BE2C (cell line): Measurements from ENCODE around the gene BNIP2.
A peak's percentile ranks its signal among the peaks of the same experiment; 100 is the strongest.

ENCODE experiments used
- DNase-seq: peaks from one replicate; pipeline ENCODE4 v3.0.0-alpha.2; 2020
- H3K27me3 ChIP-seq: fragments of 250-450 bp; sonication (Bioruptor Pico); 2 replicates; pipeline ENCODE4 v1.5.1; 2020; ENCODE audit warnings: mild to moderate bottlenecking
- H3K36me3 ChIP-seq: fragments of 250-450 bp; sonication (Bioruptor Pico); 2 replicates; pipeline ENCODE4 v1.5.1; 2020; ENCODE audit warnings: mild to moderate bottlenecking
- H3K4me1 ChIP-seq: fragments of 250-450 bp; sonication (Bioruptor Pico); 2 replicates; pipeline ENCODE4 v1.5.1; 2020
- H3K4me3 ChIP-seq: 2 replicates; pipeline ENCODE4 v1.5.1; 2011; ENCODE audit warnings: low read depth, low read length
- H3K9me3 ChIP-seq: fragments of 250-450 bp; sonication (Bioruptor Pico); 2 replicates; pipeline ENCODE4 v1.5.1; 2020
- TF ChIP-seq, protein P1 (sequence below): IDR thresholded peaks from 2 replicates; pipeline ENCODE4 v1.5.1; 2012; ENCODE audit warnings: mild to moderate bottlenecking, low read depth, low read length

The BNIP2 gene

DNA sequence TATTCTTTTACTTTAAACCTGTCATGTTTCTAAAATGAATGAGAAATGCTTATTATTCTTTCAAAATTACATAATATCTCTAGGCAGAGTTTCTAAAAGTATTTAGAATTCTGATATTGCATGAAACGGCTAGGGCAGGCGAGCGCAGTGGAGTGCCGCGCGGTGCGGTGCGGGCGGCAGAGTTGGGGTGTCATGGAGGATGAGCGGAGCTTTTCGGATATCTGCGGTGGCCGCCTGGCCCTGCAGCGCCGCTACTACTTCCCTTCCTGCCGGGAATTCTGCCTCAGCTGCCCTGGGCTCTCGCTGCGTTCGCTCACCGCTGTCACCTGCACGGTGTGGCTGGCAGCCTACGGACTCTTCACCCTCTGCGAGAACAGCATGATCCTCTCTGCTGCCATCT is 12.6 kb downstream of the BNIP2 start:
- DNase-seq = no peak
- TF ChIP-seq, protein P1, sequence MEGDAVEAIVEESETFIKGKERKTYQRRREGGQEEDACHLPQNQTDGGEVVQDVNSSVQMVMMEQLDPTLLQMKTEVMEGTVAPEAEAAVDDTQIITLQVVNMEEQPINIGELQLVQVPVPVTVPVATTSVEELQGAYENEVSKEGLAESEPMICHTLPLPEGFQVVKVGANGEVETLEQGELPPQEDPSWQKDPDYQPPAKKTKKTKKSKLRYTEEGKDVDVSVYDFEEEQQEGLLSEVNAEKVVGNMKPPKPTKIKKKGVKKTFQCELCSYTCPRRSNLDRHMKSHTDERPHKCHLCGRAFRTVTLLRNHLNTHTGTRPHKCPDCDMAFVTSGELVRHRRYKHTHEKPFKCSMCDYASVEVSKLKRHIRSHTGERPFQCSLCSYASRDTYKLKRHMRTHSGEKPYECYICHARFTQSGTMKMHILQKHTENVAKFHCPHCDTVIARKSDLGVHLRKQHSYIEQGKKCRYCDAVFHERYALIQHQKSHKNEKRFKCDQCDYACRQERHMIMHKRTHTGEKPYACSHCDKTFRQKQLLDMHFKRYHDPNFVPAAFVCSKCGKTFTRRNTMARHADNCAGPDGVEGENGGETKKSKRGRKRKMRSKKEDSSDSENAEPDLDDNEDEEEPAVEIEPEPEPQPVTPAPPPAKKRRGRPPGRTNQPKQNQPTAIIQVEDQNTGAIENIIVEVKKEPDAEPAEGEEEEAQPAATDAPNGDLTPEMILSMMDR = no peak
- Histone ChIP-seq H3K4me3 (no peak overlapping the region), H3K9me3 (no peaks in the 10 kb centered on the region), H3K27me3 (no peaks in the 10 kb centered on the region), H3K36me3 (peaks cover 88% of the 10 kb centered on the region), H3K4me1 (no peaks in the 10 kb centered on the region)

DNA sequence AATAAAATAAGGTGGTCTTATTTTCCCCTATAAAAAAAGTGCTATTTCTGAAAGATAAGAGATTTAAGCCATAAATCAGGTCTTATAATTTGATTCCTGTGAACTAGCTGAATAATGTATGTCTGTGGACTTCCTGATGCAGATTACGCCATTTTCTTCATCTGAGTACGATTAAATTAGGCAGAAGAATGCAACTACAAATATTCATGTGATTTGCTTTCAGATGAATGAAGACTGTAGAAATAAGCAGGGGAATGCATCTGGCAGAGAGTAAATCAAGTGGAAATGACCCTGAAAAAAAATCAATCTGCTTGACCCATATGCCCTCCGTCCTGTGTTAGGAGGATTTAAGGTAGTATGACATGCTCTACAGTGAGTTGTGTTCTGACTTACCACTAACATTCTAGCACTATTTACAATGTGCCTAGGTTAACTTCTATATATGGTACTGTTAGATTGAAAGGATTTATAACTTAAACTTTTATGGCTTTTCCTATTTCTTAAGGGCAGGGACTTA is 14.7 kb downstream of the BNIP2 start:
- no peaks in the 10 kb centered on the region for H3K9me3 ChIP-seq
- no peaks in the 10 kb centered on the region for H3K27me3 ChIP-seq
- DNase-seq = no peak
- H3K36me3 ChIP-seq = peaks cover 85% of the 10 kb centered on the region
- H3K4me1 ChIP-seq = no peaks in the 10 kb centered on the region
- no peak overlapping the region for H3K4me3 ChIP-seq
- TF ChIP-seq, protein P1 = no peak

DNA sequence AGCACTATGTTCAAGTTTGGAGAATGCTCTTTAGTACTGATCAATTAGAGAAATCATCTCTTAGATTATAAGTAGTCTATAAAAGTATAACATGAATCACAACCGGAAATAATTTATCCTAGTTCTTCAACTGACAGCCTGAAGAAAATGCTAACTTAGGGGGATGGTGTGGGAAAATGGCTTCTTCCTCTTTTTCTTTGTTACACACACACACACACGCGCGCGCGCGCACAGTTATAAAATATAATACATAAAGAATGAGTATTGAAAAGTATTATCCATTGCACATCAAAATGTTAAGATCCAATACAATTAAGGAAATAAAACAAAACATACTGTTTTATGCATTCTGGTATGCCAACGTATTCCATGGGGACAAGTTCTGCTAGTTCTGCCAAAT is 20.6 kb downstream of the BNIP2 start:
- H3K9me3 ChIP-seq = no peaks in the 10 kb centered on the region
- H3K27me3 ChIP-seq = no peaks in the 10 kb centered on the region
- TF ChIP-seq, protein P1 = no peak
- DNase-seq = no peak
- H3K4me3 ChIP-seq = no peak overlapping the region
- H3K4me1 ChIP-seq = no peaks in the 10 kb centered on the region
- peaks cover 59% of the 10 kb centered on the region for H3K36me3 ChIP-seq

DNA sequence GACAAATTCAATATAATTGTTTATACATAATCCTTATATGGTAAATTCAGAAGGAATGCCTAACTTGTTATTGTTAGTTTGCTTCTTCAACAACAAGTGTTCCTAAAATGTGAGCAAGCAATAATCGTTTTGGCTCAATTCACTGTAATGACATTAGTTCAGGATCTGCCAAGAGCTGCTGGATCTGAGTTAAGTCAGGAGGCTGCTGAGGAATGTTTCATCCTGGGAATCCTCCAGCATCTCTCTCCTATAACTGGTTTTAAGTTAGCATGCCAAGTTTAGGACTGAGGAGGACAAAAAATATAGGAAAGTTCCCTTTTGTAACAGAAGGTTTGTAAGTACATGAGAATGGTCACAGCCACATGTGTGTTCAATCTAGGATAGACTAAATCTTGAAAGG is 26.9 kb downstream of the BNIP2 start:
- no peaks in the 10 kb centered on the region for H3K9me3 ChIP-seq
- TF ChIP-seq, protein P1 = no peak
- H3K36me3 ChIP-seq = peaks cover 17% of the 10 kb centered on the region
- H3K27me3 ChIP-seq = no peaks in the 10 kb centered on the region
- no peak for DNase-seq
- H3K4me1 ChIP-seq = no peaks in the 10 kb centered on the region
- no peak overlapping the region for H3K4me3 ChIP-seq

DNA sequence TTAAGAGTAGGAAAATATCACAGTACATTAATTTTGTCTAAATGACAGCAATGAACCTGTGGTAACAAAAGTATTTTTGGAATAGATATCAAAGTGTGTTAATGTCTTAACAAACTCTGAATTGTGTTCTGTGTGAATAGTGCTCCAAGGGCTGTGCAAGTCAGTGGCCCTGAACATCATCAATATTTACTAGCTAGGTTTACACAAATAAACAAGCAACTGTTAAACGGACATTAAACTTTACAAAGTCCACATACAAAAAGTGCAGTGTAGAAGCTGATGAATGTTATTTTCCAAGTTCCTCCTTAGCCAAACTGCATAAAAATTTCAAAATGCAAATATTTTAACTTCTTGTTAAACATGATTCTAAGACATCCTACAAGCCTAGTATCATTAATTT is 29.8 kb downstream of the BNIP2 start:
- TF ChIP-seq, protein P1 = no peak
- Histone ChIP-seq H3K27me3 (no peaks in the 10 kb centered on the region), H3K36me3 (peaks cover 14% of the 10 kb centered on the region), H3K4me1 (no peaks in the 10 kb centered on the region), H3K4me3 (no peak overlapping the region), H3K9me3 (no peaks in the 10 kb centered on the region)
- no peak for DNase-seq

DNA sequence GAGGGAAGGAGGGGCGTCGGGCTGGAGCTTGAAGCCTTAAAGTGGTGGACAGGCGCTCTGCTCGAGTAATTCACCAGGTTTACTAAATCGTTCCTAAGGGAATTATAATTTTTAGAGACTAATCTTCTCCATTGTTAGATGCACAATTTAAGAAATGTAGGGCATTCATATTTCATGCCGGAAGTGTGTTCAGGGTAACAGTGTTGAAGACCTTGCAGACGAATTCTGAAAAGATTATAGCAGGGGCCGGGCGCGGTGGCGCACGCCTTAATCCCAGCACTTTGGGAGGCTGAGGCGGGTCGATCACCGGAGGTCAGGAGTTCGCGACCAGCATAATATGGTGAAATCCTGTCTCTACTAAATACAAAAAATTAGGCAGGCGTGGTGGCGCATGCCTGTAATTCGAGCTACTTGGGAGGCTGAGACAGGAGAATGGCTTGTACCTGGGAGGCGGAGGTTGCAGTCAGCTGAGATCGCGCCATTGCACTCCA is 31.4 kb downstream of the BNIP2 start:
- Histone ChIP-seq H3K9me3 (no peaks in the 10 kb centered on the region), H3K4me3 (peak overlapping the region; percentile 86), H3K27me3 (no peaks in the 10 kb centered on the region), H3K4me1 (no peaks in the 10 kb centered on the region), H3K36me3 (peaks cover 22% of the 10 kb centered on the region)
- TF ChIP-seq, protein P1 = no peak
- DNase-seq = no peak
